Measurements from ENCODE around the gene LRRC38. TPM values are rescaled to one million over a fixed set of nuclear protein-coding genes. Genes with fewer than 3 reads are reported as not detected.

LRRC38 gene
- total RNA-seq, 4 donors from 2014 or later = 0.39 to 1.7 (median 0.87) TPM; not detected in 1

DNA sequence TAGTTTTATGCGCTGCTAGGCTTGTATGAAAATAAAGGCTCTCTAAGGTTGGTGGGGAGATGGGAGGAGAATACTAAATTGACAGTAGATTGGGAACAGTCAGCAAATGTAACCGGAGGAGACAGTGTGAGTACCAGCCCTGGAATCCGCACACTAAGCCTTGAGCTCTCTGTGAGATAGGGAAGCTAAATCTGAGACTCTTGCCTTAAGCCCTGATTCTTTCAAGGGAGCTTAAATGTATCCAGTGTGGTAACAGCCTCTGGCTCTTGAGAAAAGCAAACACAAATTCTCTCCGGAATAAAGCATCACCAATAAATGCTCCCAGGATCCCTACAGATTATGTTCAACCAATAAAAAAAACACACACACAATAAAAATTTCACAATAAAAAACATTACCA lies 36.9 kb upstream of the LRRC38 start:
- DNase-seq (ENCODE audit: low spot score in 2 of 2) = no peak
- H3K4me1 ChIP-seq = peaks cover 0 to 3% (median 0%) of the 10 kb centered on the region in 4 donors
- no peaks in the 10 kb centered on the region for H3K36me3 ChIP-seq
- no peak overlapping the region for H3K4me3 ChIP-seq
- no peak overlapping the region for H3K27ac ChIP-seq
- H3K27me3 ChIP-seq = no peaks in the 10 kb centered on the region
- TF ChIP-seq EP300 (IDR thresholded peaks at IDR 0.05) = no peak
- TF ChIP-seq, protein P1, sequence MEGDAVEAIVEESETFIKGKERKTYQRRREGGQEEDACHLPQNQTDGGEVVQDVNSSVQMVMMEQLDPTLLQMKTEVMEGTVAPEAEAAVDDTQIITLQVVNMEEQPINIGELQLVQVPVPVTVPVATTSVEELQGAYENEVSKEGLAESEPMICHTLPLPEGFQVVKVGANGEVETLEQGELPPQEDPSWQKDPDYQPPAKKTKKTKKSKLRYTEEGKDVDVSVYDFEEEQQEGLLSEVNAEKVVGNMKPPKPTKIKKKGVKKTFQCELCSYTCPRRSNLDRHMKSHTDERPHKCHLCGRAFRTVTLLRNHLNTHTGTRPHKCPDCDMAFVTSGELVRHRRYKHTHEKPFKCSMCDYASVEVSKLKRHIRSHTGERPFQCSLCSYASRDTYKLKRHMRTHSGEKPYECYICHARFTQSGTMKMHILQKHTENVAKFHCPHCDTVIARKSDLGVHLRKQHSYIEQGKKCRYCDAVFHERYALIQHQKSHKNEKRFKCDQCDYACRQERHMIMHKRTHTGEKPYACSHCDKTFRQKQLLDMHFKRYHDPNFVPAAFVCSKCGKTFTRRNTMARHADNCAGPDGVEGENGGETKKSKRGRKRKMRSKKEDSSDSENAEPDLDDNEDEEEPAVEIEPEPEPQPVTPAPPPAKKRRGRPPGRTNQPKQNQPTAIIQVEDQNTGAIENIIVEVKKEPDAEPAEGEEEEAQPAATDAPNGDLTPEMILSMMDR (IDR thresholded peaks at IDR 0.05) = no peak
- no peak for TF ChIP-seq POLR2A (IDR thresholded peaks at IDR 0.05)
- no peaks in the 10 kb centered on the region for H3K9me3 ChIP-seq
- 41 to 58% methylated on average over 4 of the region's 4 CpGs for WGBS, 2 donors

DNA sequence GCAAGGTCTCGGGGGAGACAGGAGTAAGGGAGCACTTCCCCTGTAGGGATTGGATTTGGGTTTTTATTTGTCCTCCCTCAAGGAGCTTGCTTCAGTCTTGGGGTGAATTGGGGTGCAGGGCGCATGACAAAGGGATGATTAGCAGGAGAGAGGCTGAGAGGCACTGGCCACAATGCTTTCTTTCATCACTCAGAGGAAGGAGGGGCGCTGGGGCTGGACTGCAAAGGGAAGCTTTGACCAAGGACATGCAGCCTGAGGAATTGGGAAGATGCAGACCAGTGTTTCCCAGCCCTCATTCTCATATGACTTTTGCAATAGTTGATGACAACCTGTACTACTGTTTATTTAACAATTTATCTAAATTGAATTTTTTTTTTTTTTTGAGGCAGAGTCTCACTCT lies 35.7 kb upstream of the LRRC38 start:
- Histone ChIP-seq H3K9me3 (no peaks in the 10 kb centered on the region), H3K27me3 (no peaks in the 10 kb centered on the region), H3K4me1 (peaks cover 0 to 3% (median 0%) of the 10 kb centered on the region in 4 donors), H3K27ac (no peak overlapping the region), H3K36me3 (no peaks in the 10 kb centered on the region), H3K4me3 (no peak overlapping the region)
- WGBS, 2 donors = 41 to 54% methylated on average over 3 of the region's 3 CpGs
- no peak for DNase-seq (ENCODE audit: low spot score in 2 of 2)
- TF ChIP-seq, protein P1 (IDR thresholded peaks at IDR 0.05) = no peak
- TF ChIP-seq EP300 (IDR thresholded peaks at IDR 0.05) (no peak), POLR2A (IDR thresholded peaks at IDR 0.05) (no peak)

DNA sequence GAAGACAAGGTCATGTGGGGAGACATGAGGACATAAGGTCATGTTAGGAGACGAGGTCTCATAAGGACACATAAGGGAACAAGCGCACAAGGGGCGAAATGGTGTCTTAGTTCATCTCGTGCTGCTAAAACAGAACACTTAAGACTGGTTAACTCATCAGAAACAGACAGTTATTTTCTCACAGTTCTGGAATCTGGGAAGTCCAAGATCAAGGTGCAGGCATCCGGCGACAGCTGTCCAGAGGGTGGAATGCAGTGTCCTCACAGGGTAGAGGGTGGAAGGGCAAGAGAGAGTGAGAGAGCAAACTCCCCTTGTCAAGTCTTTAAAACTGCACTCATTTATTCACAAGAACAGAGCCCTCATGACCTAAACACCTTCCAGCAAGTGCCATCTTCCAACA lies 35.2 kb upstream of the LRRC38 start:
- H3K27ac ChIP-seq = no peak overlapping the region
- WGBS, 2 donors = 64 to 65% methylated on average over 6 of the region's 6 CpGs
- peaks cover 0 to 6% (median 0%) of the 10 kb centered on the region in 4 donors for H3K4me1 ChIP-seq
- no peaks in the 10 kb centered on the region for H3K27me3 ChIP-seq
- H3K4me3 ChIP-seq = no peak overlapping the region
- TF ChIP-seq POLR2A (IDR thresholded peaks at IDR 0.05) (no peak), EP300 (IDR thresholded peaks at IDR 0.05) (no peak)
- TF ChIP-seq, protein P1 (IDR thresholded peaks at IDR 0.05) = no peak
- H3K9me3 ChIP-seq = no peaks in the 10 kb centered on the region
- no peak for DNase-seq (ENCODE audit: low spot score in 2 of 2)
- no peaks in the 10 kb centered on the region for H3K36me3 ChIP-seq

DNA sequence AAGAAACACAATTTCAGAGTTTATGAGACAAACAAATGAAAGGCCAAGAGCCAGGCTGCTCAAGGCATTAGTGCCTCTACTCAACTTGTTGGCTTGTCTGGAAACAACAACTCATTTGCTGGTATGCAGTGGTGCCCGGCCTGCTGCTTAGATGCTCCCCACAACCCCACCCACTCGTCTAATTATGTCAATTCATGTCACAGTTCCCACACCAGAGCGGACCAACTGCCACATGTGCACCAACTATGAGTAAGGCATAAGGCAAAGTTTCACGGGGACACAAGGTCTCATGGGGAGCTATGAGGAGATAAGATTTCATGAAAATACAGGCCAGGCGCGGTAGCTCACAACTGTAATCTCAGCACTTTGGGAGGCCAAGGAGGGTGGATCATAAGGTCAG lies 34.5 kb upstream of the LRRC38 start:
- no peaks in the 10 kb centered on the region for H3K9me3 ChIP-seq
- WGBS, 2 donors = 78 to 79% methylated on average over 6 of the region's 6 CpGs
- no peak overlapping the region for H3K4me3 ChIP-seq
- no peak overlapping the region for H3K27ac ChIP-seq
- TF ChIP-seq, protein P1 (IDR thresholded peaks at IDR 0.05) = no peak
- TF ChIP-seq EP300 (IDR thresholded peaks at IDR 0.05) (no peak), POLR2A (IDR thresholded peaks at IDR 0.05) (no peak)
- H3K27me3 ChIP-seq = no peaks in the 10 kb centered on the region
- peaks cover 0 to 8% (median 0%) of the 10 kb centered on the region in 4 donors for H3K4me1 ChIP-seq
- DNase-seq (ENCODE audit: low spot score in 2 of 2) = no peak
- no peaks in the 10 kb centered on the region for H3K36me3 ChIP-seq

DNA sequence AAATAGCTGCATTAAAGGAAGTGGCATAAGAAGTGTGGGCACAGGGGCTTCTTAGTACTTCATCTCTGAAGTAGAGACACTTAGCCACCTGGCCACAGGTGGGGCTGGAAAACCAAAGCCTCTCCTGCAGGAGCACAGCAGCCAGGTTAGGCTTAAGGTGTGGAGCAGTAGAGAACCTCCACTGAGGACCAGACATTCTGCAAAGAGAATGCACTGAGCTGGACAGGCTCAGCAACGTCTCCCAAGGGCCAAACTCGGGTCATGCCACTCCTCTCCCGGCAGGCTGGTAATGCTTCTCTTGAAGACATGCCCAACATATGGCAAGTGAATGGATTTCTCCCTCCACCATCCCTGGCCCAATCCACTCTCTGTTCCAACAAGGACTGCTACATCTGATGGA lies 33.0 kb upstream of the LRRC38 start:
- TF ChIP-seq, protein P1 (IDR thresholded peaks at IDR 0.05) = no peak
- TF ChIP-seq POLR2A (IDR thresholded peaks at IDR 0.05) = no peak
- no peak for TF ChIP-seq EP300 (IDR thresholded peaks at IDR 0.05)
- DNase-seq (ENCODE audit: low spot score in 2 of 2) = no peak
- no peaks in the 10 kb centered on the region for H3K36me3 ChIP-seq
- WGBS, 2 donors = 55 to 83% methylated on average over 3 of the region's 3 CpGs
- H3K4me1 ChIP-seq = peaks cover 0 to 8% (median 0%) of the 10 kb centered on the region in 4 donors
- no peak overlapping the region for H3K4me3 ChIP-seq
- no peaks in the 10 kb centered on the region for H3K9me3 ChIP-seq
- H3K27ac ChIP-seq = no peak overlapping the region
- no peaks in the 10 kb centered on the region for H3K27me3 ChIP-seq
